ENCODE data around the gene INS.

- TF ChIP-seq CTCF (IDR thresholded peaks at IDR 0.05) (no peak), POLR2A (IDR thresholded peaks at IDR 0.05) (no peak)
These were observed 12.2 kb upstream of the INS start for GRCh38 chr11:2173150-2173693.

Measured in prostate gland (tissue), 2 donors.